Keratinocyte (primary cell): Measurements from ENCODE around the gene P4HTM. TPM values are rescaled to one million over a fixed set of nuclear protein-coding genes. Genes with fewer than 3 reads are reported as not detected.

ENCODE experiments used
- DNase-seq: peaks from one replicate; pipeline ENCODE4 v3.0.0-alpha.2; 2011; ENCODE audit warnings: low read depth, missing footprints, low spot score
- FAIRE-seq: peaks from 2 replicates; lab custom pipeline; 2011; peaks lifted over from hg19 to GRCh38; lab: Jason Lieb, UNC
- H2AFZ ChIP-seq: 2 replicates; pipeline ENCODE4 v1.6.0; 2012; ENCODE audit warnings: low read length, control low read depth, inconsistent platforms; ENCODE audit not compliant: control insufficient read depth
- H3K27ac ChIP-seq: 2 replicates; pipeline ENCODE4 v1.5.1; 2011; ENCODE audit warnings: low read length; ENCODE audit not compliant: control insufficient read depth, insufficient read depth
- H3K27me3 ChIP-seq: 3 replicates; pipeline ENCODE4 v1.6.0; 2011; ENCODE audit warnings: low read length; ENCODE audit not compliant: control insufficient read depth, insufficient read depth; ENCODE audit errors: extremely low read depth
- H3K36me3 ChIP-seq, 2 experiments: 2 replicates in 1 of 2; 3 replicates in 1 of 2; pipeline ENCODE4 v1.5.1; 2011; ENCODE audit warnings: low read length in 2 of 2, mild to moderate bottlenecking in 1 of 2; ENCODE audit not compliant: control insufficient read depth in 2 of 2, insufficient read depth in 2 of 2; ENCODE audit errors: extremely low read depth in 1 of 2
- H3K4me1 ChIP-seq: 3 replicates; pipeline ENCODE4 v1.5.1; 2011; ENCODE audit warnings: low read length; ENCODE audit not compliant: control insufficient read depth, insufficient read depth; ENCODE audit errors: extremely low read depth
- H3K4me2 ChIP-seq: 3 replicates; pipeline ENCODE4 v1.6.0; 2011; ENCODE audit warnings: low read depth, low read length; ENCODE audit not compliant: control insufficient read depth, insufficient read depth; ENCODE audit errors: extremely low read depth
- H3K4me3 ChIP-seq, 3 experiments: fragments of 200-600 bp in 1 of 3; sonication (generic) in 1 of 3; 2 replicates in 2 of 3; 3 replicates in 1 of 3; pipeline ENCODE4 v1.5.1; 2011 to 2016; ENCODE audit warnings: low read length in 3 of 3, mild to moderate bottlenecking in 3 of 3, control low read depth in 2 of 3, inconsistent platforms in 1 of 3, low read depth in 1 of 3, mixed read lengths in 1 of 3, mixed run types in 1 of 3, moderate library complexity in 1 of 3; ENCODE audit not compliant: control insufficient read depth in 2 of 3, insufficient read depth in 2 of 3; ENCODE audit errors: extremely low read depth in 1 of 3
- H3K79me2 ChIP-seq: 2 replicates; pipeline ENCODE4 v1.6.0; 2012; ENCODE audit warnings: low read length; ENCODE audit not compliant: control insufficient read depth, insufficient read depth
- H3K9ac ChIP-seq: 3 replicates; pipeline ENCODE4 v1.6.0; 2011; ENCODE audit warnings: low read length; ENCODE audit not compliant: control insufficient read depth, insufficient read depth; ENCODE audit errors: extremely low read depth
- H3K9me1 ChIP-seq: 3 replicates; pipeline ENCODE4 v1.6.0; 2011; ENCODE audit warnings: low read length; ENCODE audit not compliant: control insufficient read depth, insufficient read depth; ENCODE audit errors: extremely low read depth
- H3K9me3 ChIP-seq: 2 replicates; pipeline ENCODE4 v1.5.1; 2012; ENCODE audit warnings: low read depth, low read length; ENCODE audit not compliant: control insufficient read depth
- H4K20me1 ChIP-seq: 3 replicates; pipeline ENCODE4 v1.6.0; 2011; ENCODE audit warnings: low read length; ENCODE audit not compliant: control insufficient read depth, insufficient read depth; ENCODE audit errors: extremely low read depth
- CTCF ChIP-seq, 3 experiments: IDR thresholded peaks in 1 of 3; conservative IDR thresholded peaks in 1 of 3; optimal IDR thresholded peaks in 1 of 3; 2 replicates in 2 of 3; 3 replicates in 1 of 3; pipeline versions ENCODE3 to v1.5.1; 2011; ENCODE audit warnings: low read length in 3 of 3, mild to moderate bottlenecking in 3 of 3, moderate library complexity in 2 of 3, control low read depth in 1 of 3, inconsistent platforms in 1 of 3; ENCODE audit not compliant: insufficient read depth in 2 of 3; ENCODE audit errors: extremely low read depth in 1 of 3
- EZH2 ChIP-seq: IDR thresholded peaks from one replicate; pipeline ENCODE4 v1.6.1; 2012; ENCODE audit warnings: inconsistent platforms, mild to moderate bottlenecking, low read length, moderate library complexity
- dilution Hi-C: fragments of 300-500 bp; cut with MboI; formaldehyde crosslinking; loops from one replicate; pipeline ENCODE4 v1.7.0; 2020; ENCODE audit warnings: low sequenced_read_pairs; ENCODE audit not compliant: extremely low pct_ligation_motif_present
- polyA plus RNA-seq, 5 experiments: library from polyadenylated mRNA; depleted of rRNA in 3 of 5; stranded (reverse) in 3 of 5; stranded (forward) in 1 of 5; unstranded in 1 of 5; fragments of >200 nt; gene quantifications; 1 replicate in 1 of 5; 2 replicates in 3 of 5; 3 replicates in 1 of 5; pipeline versions ENCODE4 v1.2.1 to v1.2.3, GENCODE V29; 2011 to 2012; ENCODE audit warnings: missing spikeins in 2 of 5, low read depth in 1 of 5, low replicate concordance in 1 of 5

Gene P4HTM
- polyA plus RNA-seq, 1 donor (not counting 4 experiments of a cell fraction or from before 2014, with no cell fraction given): 0.93 TPM

- no peak for TF ChIP-seq EZH2
- no peak for TF ChIP-seq CTCF (optimal IDR thresholded peaks at IDR 0.05 in 1 of 3, IDR thresholded peaks at IDR 0.05 in 1 of 3, conservative IDR thresholded peaks at IDR 0.05 in 1 of 3; ENCODE audit: extremely low read depth in 1 of 3, insufficient read depth in 2 of 3, low read length in 3 of 3)
- H3K9me3 ChIP-seq: no peaks in the 10 kb centered on the region
- FAIRE-seq: no peak
- peaks cover 11% of the 10 kb centered on the region for H3K9me1 ChIP-seq
- peaks cover 44% of the 10 kb centered on the region for H3K79me2 ChIP-seq
- no peak overlapping the region for H3K4me2 ChIP-seq
- peaks cover 15 to 52% of the 10 kb centered on the region in 2 experiments for H3K36me3 ChIP-seq
- H3K27ac ChIP-seq: no peak overlapping the region
- dilution Hi-C loops: no loop called here
- H3K4me3 ChIP-seq: no peak overlapping the region
- H4K20me1 ChIP-seq: peaks cover 27% of the 10 kb centered on the region
- no peak overlapping the region for H2AFZ ChIP-seq
- H3K4me1 ChIP-seq: peaks cover 22% of the 10 kb centered on the region
- DNase-seq: no peak
- no peak overlapping the region for H3K9ac ChIP-seq
- no peaks in the 10 kb centered on the region for H3K27me3 ChIP-seq
Observed at GRCh38 chr3:49013113-49013737, 23.2 kb downstream of the P4HTM start.

DNA sequence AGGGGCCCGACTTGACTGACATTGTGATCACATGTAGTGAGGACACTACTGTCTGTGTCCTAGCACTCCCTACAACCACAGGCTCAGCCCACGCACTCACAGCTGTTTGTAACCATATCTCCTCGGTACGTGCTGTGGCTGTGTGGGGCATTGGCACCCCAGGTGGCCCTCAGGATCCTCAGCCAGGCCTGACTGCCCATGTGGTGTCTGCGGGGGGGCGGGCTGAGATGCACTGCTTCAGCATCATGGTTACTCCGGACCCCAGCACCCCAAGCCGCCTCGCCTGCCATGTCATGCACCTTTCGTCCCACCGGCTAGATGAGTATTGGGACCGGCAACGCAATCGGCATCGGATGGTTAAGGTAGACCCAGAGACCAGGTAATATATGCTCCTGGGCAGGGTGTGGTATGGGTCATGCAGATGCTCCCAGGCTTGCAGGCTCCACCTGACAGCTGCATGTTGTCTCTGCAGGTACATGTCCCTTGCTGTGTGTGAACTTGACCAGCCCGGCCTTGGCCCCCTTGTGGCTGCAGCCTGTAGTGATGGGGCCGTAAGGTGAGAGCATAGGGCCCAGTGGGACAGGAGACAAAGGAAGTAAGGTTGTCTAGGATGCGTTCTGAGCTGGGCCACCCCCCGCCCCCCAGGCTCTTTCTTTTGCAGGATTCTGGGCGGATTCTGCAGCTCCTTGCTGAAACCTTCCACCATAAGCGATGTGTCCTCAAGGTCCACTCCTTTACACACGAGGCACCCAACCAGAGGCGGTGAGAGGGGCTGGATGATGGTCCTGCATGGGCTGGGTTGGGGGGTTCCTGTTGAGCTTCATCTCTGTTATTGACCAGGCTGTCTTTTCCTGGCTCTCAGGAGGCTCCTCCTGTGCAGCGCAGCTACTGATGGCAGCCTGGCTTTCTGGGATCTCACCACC, 24.0 kb downstream of the P4HTM start:
- H3K27ac ChIP-seq: no peak overlapping the region
- peaks cover 27% of the 10 kb centered on the region for H4K20me1 ChIP-seq
- FAIRE-seq: no peak
- no peak overlapping the region for H2AFZ ChIP-seq
- H3K36me3 ChIP-seq: peaks cover 15 to 52% of the 10 kb centered on the region in 2 experiments
- peaks cover 20% of the 10 kb centered on the region for H3K4me1 ChIP-seq
- no peak overlapping the region for H3K9ac ChIP-seq
- no peak overlapping the region for H3K4me2 ChIP-seq
- no peak overlapping the region for H3K4me3 ChIP-seq
- H3K9me1 ChIP-seq: peaks cover 8% of the 10 kb centered on the region
- no peak for DNase-seq
- TF ChIP-seq EZH2 (no peak), CTCF (optimal IDR thresholded peaks at IDR 0.05 in 1 of 3, IDR thresholded peaks at IDR 0.05 in 1 of 3, conservative IDR thresholded peaks at IDR 0.05 in 1 of 3; ENCODE audit: extremely low read depth in 1 of 3, insufficient read depth in 2 of 3, low read length in 3 of 3) (peak in 2 of 3 experiments; percentile 61 to 68)
- dilution Hi-C loops: no loop called here
- peaks cover 38% of the 10 kb centered on the region for H3K79me2 ChIP-seq
- no peaks in the 10 kb centered on the region for H3K27me3 ChIP-seq
- no peaks in the 10 kb centered on the region for H3K9me3 ChIP-seq
